ENCODE results near the gene CSNK2A2.

- TF ChIP-seq POLR2AphosphoS5 (IDR thresholded peaks at IDR 0.05; ENCODE audit: borderline replicate concordance, low read depth, low read length) = no peak
- TF ChIP-seq EZH2 (IDR thresholded peaks at IDR 0.05) = no peak
Measured at GRCh38 chr16:58157239-58157638, 40.7 kb downstream of the CSNK2A2 start.
